Gastrocnemius medialis (tissue), 4 donors: ENCODE data around the gene COL6A1.

Source experiments
- POLR2A ChIP-seq, 2 donors: fragments of 450-650 bp; IDR thresholded peaks; one replicate each; pipeline ENCODE4 v1.6.1; 2017; ENCODE audit warnings: antibody characterized with exemption in 2 of 2, mild to moderate bottlenecking in 2 of 2, moderate library complexity in 2 of 2
- TF ChIP-seq, protein P1 (sequence below), 5 experiments: fragments of 450-650 bp in 3 of 5; fragments of 200-600 bp in 2 of 5; sonication (generic) in 2 of 5; IDR thresholded peaks in 4 of 5; conservative IDR thresholded peaks in 1 of 5; 1 replicate in 4 of 5; 2 replicates in 1 of 5; pipeline ENCODE4 v1.5.1; 2016 to 2019; ENCODE audit warnings: antibody characterized with exemption in 5 of 5, mild to moderate bottlenecking in 3 of 5, moderate library complexity in 3 of 5

DNA sequence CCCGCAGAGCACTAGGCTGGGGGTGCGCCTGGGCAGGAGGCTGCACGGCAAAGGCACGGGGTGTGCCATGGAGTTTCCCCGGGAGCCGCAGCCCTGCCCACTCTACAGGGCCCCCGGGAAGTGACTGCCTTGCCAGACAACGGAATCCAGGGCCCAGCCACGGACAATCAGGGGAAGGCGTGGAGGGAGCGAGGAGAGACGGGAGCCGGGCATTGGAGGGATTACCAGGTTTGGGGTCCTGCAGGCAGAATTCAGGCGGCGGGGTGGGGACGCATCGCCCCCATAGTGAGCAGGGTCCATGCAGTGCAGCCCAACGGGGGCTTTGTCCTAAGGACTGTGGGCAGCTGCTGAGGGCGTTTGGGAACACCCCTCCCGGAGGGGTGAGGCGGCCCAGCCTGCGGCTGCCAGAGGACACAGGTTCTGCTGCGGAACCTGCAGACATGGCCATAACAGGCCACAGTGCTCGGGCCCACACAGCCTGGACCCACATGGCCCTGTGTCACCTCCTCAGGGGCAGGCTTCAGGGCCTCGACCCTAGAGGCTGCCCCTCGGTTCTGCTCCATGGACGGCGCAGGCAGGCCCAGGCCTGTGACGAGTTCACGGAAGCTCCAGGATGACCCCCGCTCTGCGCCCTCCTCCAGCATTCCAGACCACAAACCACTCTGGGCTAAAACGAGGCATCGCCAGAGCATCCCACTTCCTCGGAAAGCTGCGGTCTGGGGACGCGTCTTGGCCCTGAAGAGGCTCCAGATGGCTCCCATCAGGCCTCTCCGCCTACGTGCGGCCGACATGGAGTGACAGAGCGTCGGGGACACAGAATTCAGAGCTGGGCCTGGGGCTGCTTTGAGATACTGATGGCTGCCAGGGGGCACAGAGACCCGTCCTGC lies 54.5 kb downstream of the COL6A1 start:
- TF ChIP-seq POLR2A (IDR thresholded peaks at IDR 0.05), result no peak
- TF ChIP-seq, protein P1, sequence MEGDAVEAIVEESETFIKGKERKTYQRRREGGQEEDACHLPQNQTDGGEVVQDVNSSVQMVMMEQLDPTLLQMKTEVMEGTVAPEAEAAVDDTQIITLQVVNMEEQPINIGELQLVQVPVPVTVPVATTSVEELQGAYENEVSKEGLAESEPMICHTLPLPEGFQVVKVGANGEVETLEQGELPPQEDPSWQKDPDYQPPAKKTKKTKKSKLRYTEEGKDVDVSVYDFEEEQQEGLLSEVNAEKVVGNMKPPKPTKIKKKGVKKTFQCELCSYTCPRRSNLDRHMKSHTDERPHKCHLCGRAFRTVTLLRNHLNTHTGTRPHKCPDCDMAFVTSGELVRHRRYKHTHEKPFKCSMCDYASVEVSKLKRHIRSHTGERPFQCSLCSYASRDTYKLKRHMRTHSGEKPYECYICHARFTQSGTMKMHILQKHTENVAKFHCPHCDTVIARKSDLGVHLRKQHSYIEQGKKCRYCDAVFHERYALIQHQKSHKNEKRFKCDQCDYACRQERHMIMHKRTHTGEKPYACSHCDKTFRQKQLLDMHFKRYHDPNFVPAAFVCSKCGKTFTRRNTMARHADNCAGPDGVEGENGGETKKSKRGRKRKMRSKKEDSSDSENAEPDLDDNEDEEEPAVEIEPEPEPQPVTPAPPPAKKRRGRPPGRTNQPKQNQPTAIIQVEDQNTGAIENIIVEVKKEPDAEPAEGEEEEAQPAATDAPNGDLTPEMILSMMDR (IDR thresholded peaks at IDR 0.05 in 4 of 5, conservative IDR thresholded peaks at IDR 0.05 in 1 of 5), result no peak
